Measurements from ENCODE around the gene KLHL12. TPM values are rescaled to one million over a fixed set of nuclear protein-coding genes. Genes with fewer than 3 reads are reported as not detected.

The KLHL12 gene
- polyA plus RNA-seq (2011; rRNA removed): 22.7 and 35.0 TPM in 2 replicates
- 14.8 and 23.8 TPM in 2 replicates for polyA minus RNA-seq (2011; rRNA and poly(A)+ RNA removed)

GRCh38 chr1:202926581-202927491, at the start of gene KLHL12:
Gene KLHL12, minus strand, starts transcription at chr1:202927234. Its CDS starts 2,072 bp downstream, at chr1:202925162.
- ChIA-PET POLR2A (no interaction called here), CTCF (interaction anchor here (0.7 to 1.8 kb wide), 5 partner anchors 11 to 340 kb away, joined by 3 to 4 read pairs (median 3); partner anchors contain the start of genes RABIF and TMEM183A)
- no peaks in the 10 kb centered on the region for H3K36me3 ChIP-seq (ENCODE audit: control insufficient read depth, insufficient read depth, low read length)
- peak; percentile 66 for DNase-seq (ENCODE audit: low read depth)
- TF ChIP-seq CTCF (IDR thresholded peaks at IDR 0.05; ENCODE audit: insufficient read depth, low read depth, low read length): peak; percentile 65
- peak within 1 kb of the TSS; percentile 91 for H3K4me3 ChIP-seq (ENCODE audit: low read depth, low read length)
- H3K27me3 ChIP-seq (ENCODE audit: control insufficient read depth, insufficient read depth, low read length): no peaks in the 10 kb centered on the region

DNA sequence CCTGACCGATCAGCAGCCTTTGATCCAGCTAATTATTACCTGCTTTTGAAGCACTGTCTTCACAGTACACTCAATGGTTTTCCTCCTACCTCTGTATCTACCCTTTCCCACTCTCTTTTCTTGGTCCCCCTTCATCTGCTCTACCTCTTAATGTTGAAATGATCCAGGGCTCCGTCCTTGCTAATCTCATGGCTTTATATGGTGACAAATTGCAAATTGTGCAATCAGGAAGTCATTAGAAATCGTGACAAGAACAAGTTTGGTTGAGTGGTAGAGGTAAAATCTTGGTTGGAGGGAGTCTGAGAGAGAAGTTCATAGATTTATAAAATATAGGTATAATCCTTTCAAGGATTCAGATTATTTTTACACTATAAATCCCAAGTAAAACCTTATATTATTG, 49.6 kb upstream of the KLHL12 start:
- DNase-seq (ENCODE audit: low read depth): no peak
- ChIA-PET POLR2A (no interaction called here), CTCF (no interaction called here)
- Histone ChIP-seq H3K4me3 (ENCODE audit: low read depth, low read length) (no peak overlapping the region), H3K36me3 (ENCODE audit: control insufficient read depth, insufficient read depth, low read length) (no peaks in the 10 kb centered on the region), H3K27me3 (ENCODE audit: control insufficient read depth, insufficient read depth, low read length) (peaks cover 26% of the 10 kb centered on the region)
- no peak for TF ChIP-seq CTCF (IDR thresholded peaks at IDR 0.05; ENCODE audit: insufficient read depth, low read depth, low read length)

DNA sequence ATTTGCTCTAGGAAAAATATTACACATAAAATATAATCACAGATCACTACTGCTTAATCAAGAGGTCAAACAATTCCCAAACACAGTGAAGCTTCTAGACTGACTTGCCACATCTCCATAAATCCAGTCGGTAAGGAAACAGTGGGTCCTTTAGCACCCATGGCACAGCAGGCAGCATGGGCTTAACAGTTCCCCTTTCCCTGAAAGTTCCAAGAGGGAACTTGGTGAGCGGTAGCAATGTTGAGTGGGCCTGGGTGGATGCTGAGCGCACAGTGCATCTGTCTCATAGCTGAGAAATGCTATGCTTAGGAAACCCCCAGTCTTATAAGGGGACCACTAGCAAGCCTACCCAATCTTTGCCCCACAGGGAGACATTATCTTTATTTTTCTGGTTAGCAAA, 47.8 kb upstream of the KLHL12 start:
- TF ChIP-seq CTCF (IDR thresholded peaks at IDR 0.05; ENCODE audit: insufficient read depth, low read depth, low read length): no peak
- Histone ChIP-seq H3K27me3 (ENCODE audit: control insufficient read depth, insufficient read depth, low read length) (peaks cover 26% of the 10 kb centered on the region), H3K4me3 (ENCODE audit: low read depth, low read length) (no peak overlapping the region), H3K36me3 (ENCODE audit: control insufficient read depth, insufficient read depth, low read length) (no peaks in the 10 kb centered on the region)
- no peak for DNase-seq (ENCODE audit: low read depth)
- ChIA-PET CTCF (interaction anchor here (1.0 kb wide), 1 partner anchor 24 kb away, joined by 3 read pairs; no protein-coding TSS in a partner anchor), POLR2A (no interaction called here)

DNA sequence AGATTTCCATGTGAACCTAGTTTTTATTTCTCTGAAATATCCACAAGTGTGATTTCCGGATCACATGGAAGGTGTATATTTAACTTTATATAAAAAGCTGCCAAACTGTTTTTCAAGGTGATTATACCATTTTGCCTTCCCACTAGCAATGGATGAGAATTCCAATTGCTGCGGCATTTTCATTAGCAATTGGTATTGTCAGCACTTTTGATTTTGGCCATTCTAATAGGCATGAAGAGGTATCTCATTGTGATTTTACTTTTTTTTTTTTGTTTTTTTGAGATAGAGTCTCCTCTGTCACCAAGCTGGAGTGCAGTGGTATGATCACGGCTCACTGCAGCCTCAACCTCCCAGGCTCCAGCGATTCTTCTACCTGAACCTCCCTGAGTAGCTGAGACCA, 45.0 kb upstream of the KLHL12 start:
- ChIA-PET POLR2A (no interaction called here), CTCF (interaction anchor here (1.3 kb wide), 1 partner anchor 26 kb away, joined by 3 read pairs; no protein-coding TSS in a partner anchor)
- no peak for TF ChIP-seq CTCF (IDR thresholded peaks at IDR 0.05; ENCODE audit: insufficient read depth, low read depth, low read length)
- no peak overlapping the region for H3K4me3 ChIP-seq (ENCODE audit: low read depth, low read length)
- DNase-seq (ENCODE audit: low read depth): no peak
- peaks cover 12% of the 10 kb centered on the region for H3K27me3 ChIP-seq (ENCODE audit: control insufficient read depth, insufficient read depth, low read length)
- H3K36me3 ChIP-seq (ENCODE audit: control insufficient read depth, insufficient read depth, low read length): no peaks in the 10 kb centered on the region

DNA sequence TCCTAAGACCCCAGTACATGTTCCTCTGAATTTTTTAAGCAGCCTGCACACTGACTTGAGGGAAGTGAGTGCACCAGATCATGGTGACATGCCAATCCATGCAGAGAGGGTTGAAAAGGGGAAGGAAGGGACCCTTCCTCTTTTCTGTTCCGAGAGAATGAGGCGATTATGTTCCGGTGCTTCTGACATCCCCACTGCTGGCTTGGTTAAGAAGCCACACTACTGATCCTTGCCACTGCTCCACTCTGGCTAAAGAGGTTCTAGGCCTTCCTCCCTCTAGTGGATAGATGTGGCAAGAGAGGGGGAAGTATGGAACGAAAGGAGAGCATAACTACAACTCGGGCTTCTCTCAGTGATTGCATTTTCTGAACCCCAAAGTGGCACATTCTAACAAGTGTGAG, 41.9 kb upstream of the KLHL12 start:
- ChIA-PET CTCF (interaction anchor here (0.9 to 1.8 kb wide), 6 partner anchors 9 to 220 kb away, joined by 3 to 8 read pairs (median 4); no protein-coding TSS in a partner anchor), POLR2A (no interaction called here)
- peak; percentile 87 for TF ChIP-seq CTCF (IDR thresholded peaks at IDR 0.05; ENCODE audit: insufficient read depth, low read depth, low read length)
- Histone ChIP-seq H3K4me3 (ENCODE audit: low read depth, low read length) (no peak overlapping the region), H3K27me3 (ENCODE audit: control insufficient read depth, insufficient read depth, low read length) (no peaks in the 10 kb centered on the region), H3K36me3 (ENCODE audit: control insufficient read depth, insufficient read depth, low read length) (no peaks in the 10 kb centered on the region)
- DNase-seq (ENCODE audit: low read depth): no peak
